ENCODE data around the gene DGKD. TPM values are rescaled to one million over a fixed set of nuclear protein-coding genes. Genes with fewer than 3 reads are reported as not detected.

The DGKD gene
- total RNA-seq, 1 donor from 2014 or later, result 72.5 TPM

DNA sequence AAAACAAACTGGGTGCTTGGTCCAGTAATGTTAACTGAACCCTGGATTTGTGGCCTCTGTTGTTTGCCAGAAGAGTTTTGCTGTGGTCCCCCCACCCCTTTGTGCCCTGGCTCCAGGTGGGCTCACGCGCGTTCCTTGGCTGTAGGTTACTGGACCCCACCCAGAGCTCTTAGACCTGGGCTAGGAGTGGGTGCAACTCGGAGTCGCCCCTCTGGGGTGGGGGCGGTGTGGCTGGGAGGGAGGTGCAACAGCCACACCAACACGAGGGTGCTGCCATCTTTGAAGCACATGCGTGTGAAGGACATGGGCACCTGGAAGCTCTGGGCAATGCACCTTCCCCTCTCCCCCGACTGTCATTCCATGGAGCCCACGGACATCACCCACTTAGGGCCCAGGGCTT lies 119.6 kb downstream of the DGKD start:
- Mint-ChIP-seq H3K36me3 (peaks cover 14% of the 10 kb centered on the region), H3K27me3 (no peaks in the 10 kb centered on the region), H3K9me3 (no peaks in the 10 kb centered on the region), H3K4me3 (no peak overlapping the region), H3K4me1 (ENCODE audit: unreplicated experiment) (no peaks in the 10 kb centered on the region), H3K27ac (no peak overlapping the region)
- TF ChIP-seq, protein P1, sequence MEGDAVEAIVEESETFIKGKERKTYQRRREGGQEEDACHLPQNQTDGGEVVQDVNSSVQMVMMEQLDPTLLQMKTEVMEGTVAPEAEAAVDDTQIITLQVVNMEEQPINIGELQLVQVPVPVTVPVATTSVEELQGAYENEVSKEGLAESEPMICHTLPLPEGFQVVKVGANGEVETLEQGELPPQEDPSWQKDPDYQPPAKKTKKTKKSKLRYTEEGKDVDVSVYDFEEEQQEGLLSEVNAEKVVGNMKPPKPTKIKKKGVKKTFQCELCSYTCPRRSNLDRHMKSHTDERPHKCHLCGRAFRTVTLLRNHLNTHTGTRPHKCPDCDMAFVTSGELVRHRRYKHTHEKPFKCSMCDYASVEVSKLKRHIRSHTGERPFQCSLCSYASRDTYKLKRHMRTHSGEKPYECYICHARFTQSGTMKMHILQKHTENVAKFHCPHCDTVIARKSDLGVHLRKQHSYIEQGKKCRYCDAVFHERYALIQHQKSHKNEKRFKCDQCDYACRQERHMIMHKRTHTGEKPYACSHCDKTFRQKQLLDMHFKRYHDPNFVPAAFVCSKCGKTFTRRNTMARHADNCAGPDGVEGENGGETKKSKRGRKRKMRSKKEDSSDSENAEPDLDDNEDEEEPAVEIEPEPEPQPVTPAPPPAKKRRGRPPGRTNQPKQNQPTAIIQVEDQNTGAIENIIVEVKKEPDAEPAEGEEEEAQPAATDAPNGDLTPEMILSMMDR (conservative IDR thresholded peaks at IDR 0.05), result no peak
- DNase-seq (ENCODE audit: extremely low spot score, unreplicated experiment), result no peak

DNA sequence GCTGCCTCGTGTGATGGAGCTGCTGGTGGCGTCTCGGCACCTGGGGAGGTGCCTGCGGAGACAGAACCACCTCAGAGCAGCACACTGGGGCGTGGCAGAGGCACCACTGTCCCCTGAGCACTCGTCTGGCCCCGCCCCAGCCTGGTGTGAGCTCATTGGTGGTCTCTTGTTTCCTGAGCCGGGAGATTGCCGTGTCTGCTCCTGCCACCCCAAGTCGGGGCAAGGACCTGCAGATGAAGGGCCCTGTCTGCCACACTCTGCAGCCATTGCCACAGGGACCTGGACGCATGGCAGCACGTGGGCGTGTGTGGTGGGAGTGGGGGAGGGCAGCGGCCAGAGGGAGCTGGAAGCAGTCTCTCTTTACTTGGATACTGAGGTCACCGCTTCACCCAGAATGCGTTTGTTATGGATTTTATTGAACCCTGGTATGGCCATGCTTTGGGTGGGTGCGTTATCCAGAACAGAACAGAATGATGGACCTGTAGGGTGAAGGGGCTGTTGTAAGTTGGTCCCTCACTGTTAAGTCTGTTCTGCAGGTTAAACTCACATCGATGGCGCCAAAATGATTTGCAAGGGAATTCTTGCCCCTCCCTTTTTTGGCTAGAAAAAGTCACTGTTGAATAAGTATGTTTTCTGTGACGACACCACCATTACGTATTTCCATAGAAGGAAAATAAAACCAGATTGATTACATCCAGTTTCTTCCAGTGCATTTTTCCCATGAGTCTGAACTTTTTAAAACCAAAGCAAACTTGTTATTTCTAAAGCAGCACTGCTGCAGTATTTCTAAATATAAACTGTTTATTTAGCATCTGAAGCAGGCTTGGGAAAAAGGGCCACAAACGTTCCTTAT lies 120.2 kb downstream of the DGKD start:
- no peaks in the 10 kb centered on the region for H3K27me3 Mint-ChIP-seq
- no peak overlapping the region for H3K27ac Mint-ChIP-seq
- H3K4me1 Mint-ChIP-seq (ENCODE audit: unreplicated experiment), result no peaks in the 10 kb centered on the region
- H3K36me3 Mint-ChIP-seq, result peaks cover 13% of the 10 kb centered on the region
- no peaks in the 10 kb centered on the region for H3K9me3 Mint-ChIP-seq
- DNase-seq (ENCODE audit: extremely low spot score, unreplicated experiment), result no peak
- H3K4me3 Mint-ChIP-seq, result no peak overlapping the region
- TF ChIP-seq, protein P1 (conservative IDR thresholded peaks at IDR 0.05), result no peak

DNA sequence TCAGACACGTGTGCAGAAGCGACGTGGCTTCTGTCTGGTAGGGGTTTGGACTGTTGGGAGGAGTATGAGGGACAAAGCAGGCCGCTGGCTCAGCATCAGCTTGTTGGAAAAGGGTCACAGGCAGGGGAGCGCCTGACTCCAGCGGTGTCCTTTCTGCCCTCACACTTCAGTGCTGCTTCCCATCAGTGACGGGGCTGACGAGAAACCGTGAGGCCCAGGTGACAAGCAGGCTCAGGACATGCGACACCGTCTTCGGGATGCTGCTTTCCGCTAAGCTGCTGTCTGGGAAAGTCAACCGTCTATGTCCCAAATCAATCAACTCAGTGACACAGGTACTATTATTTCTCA lies 121.7 kb downstream of the DGKD start:
- peaks cover 9% of the 10 kb centered on the region for H3K36me3 Mint-ChIP-seq
- TF ChIP-seq, protein P1 (conservative IDR thresholded peaks at IDR 0.05), result no peak
- H3K4me1 Mint-ChIP-seq (ENCODE audit: unreplicated experiment), result peaks cover 2% of the 10 kb centered on the region
- no peak overlapping the region for H3K27ac Mint-ChIP-seq
- H3K27me3 Mint-ChIP-seq, result no peaks in the 10 kb centered on the region
- no peak overlapping the region for H3K4me3 Mint-ChIP-seq
- no peaks in the 10 kb centered on the region for H3K9me3 Mint-ChIP-seq
- no peak for DNase-seq (ENCODE audit: extremely low spot score, unreplicated experiment)

DNA sequence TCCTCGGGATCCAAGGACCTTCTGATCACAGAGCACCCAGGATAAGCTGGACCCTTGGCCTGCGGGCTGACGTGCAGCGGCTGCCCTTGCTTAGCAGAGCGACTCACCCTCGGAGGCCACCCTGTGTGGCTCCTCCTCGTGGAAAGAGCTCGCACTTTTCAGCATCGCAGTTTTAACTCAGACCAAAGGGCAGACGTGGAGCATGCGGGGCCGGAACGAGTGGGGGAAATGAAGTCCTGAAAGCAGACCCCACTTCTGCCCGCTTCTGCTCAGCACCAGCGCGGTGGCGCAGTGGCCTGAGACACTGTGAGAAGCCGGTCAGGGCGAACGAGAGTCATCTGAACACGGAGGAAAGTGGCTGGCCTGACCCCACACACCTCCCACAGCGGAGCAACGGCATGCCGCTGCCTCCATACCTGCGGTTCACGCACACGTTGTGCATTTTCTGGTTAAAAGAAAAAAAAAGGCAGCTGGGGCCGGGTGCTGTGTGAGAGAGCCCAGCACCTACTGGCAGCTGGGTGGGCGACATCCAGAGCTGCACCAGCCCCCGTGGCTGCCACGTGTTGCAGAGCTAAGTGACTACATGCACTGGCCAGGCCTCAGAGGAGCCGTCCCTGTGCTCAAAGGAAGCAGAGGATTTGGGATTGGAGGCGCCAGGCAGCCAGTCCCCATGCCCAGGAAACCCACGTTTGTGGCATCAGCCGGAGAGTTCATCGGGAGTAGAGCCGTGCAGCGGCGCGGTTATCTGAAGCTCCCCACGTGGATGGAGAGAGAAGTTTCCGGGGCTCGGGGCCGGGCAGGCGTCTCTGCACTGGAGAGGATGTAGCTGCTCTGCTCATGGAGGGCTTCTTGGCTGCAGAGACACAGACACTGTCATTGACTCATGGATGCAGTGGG lies 122.6 kb downstream of the DGKD start:
- H3K4me1 Mint-ChIP-seq (ENCODE audit: unreplicated experiment), result peaks cover 7% of the 10 kb centered on the region
- TF ChIP-seq, protein P1 (conservative IDR thresholded peaks at IDR 0.05), result no peak
- no peak for DNase-seq (ENCODE audit: extremely low spot score, unreplicated experiment)
- H3K27me3 Mint-ChIP-seq, result no peaks in the 10 kb centered on the region
- no peak overlapping the region for H3K4me3 Mint-ChIP-seq
- no peaks in the 10 kb centered on the region for H3K9me3 Mint-ChIP-seq
- H3K36me3 Mint-ChIP-seq, result peaks cover 9% of the 10 kb centered on the region
- no peak overlapping the region for H3K27ac Mint-ChIP-seq

DNA sequence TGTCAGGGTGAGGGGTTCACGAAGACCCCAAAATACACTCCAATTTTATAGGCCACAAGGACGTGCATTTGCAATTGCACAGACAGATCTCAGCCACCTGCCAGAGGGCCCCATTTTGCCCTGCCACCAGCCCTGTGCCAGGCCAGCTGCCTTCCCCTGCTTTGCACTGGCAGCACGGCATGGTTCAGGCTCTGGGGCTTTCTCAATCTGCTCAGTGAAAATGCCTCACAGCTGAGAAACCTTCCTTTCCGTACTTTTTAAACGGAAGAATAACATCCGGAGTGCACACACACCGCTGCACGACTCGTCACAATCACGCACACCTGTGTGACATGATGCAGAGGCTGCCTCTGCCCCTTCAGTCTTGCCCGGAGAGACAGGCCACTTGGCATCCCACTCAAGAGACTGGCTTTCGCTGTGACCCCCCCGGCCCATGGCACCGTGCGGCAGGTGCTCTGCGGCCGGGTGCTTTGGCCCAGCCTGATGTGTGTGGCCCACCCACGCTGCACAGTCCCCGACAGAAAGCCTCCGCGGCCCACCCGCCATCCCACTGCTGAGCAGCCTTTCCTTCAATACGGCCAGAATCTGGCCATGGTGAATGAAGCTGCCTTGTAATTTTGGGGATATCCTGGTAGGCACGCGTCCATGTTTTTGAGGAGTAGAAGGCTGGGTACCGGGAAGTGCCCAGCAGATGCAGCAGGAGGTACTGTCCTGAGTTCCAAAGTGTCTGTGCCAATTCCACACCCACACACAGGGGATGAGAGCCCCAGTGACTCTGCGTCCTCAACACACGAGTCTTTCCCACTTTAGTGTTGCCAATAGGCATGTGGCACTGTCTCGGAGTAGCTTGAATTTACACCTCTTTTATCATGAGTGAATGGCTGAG lies 123.5 kb downstream of the DGKD start:
- no peak for DNase-seq (ENCODE audit: extremely low spot score, unreplicated experiment)
- H3K27me3 Mint-ChIP-seq, result no peaks in the 10 kb centered on the region
- no peaks in the 10 kb centered on the region for H3K9me3 Mint-ChIP-seq
- H3K27ac Mint-ChIP-seq, result no peak overlapping the region
- no peak overlapping the region for H3K4me3 Mint-ChIP-seq
- H3K36me3 Mint-ChIP-seq, result peaks cover 4% of the 10 kb centered on the region
- TF ChIP-seq, protein P1 (conservative IDR thresholded peaks at IDR 0.05), result no peak
- peaks cover 7% of the 10 kb centered on the region for H3K4me1 Mint-ChIP-seq (ENCODE audit: unreplicated experiment)
